GM15510 (cell line): ENCODE measurements around the gene LPCAT1.

Experiments used
- POLR2A ChIP-seq: IDR thresholded peaks from 3 replicates; pipeline ENCODE4 v1.6.1; 2011; ENCODE audit warnings: borderline replicate concordance; ENCODE audit not compliant: insufficient read length; ENCODE audit errors: extremely low read depth

Gene LPCAT1

GRCh38 chr5:1547655-1548054, 23.9 kb upstream of the LPCAT1 start:
- no peak for TF ChIP-seq POLR2A

GRCh38 chr5:1547236-1547635, 23.5 kb upstream of the LPCAT1 start:
- no peak for TF ChIP-seq POLR2A

- TF ChIP-seq POLR2A = no peak
Observed at GRCh38 chr5:1546556-1546955, 22.8 kb upstream of the LPCAT1 start.

- TF ChIP-seq POLR2A = no peak
Observed at GRCh38 chr5:1545805-1546355, 22.1 kb upstream of the LPCAT1 start.

GRCh38 chr5:1545126-1545804, 21.5 kb upstream of the LPCAT1 start:
- TF ChIP-seq POLR2A = no peak

GRCh38 chr5:1544294-1544961, 20.7 kb upstream of the LPCAT1 start:
- no peak for TF ChIP-seq POLR2A

- TF ChIP-seq POLR2A = no peak
Observed at GRCh38 chr5:1543398-1544293, 19.9 kb upstream of the LPCAT1 start.

GRCh38 chr5:1542781-1543180, 19.0 kb upstream of the LPCAT1 start:
- no peak for TF ChIP-seq POLR2A

- no peak for TF ChIP-seq POLR2A
Observed at GRCh38 chr5:1541702-1542400, 18.1 kb upstream of the LPCAT1 start.

GRCh38 chr5:1540831-1541701, 17.3 kb upstream of the LPCAT1 start:
- TF ChIP-seq POLR2A = no peak

GRCh38 chr5:1540166-1540565, 16.4 kb upstream of the LPCAT1 start:
- TF ChIP-seq POLR2A = no peak

GRCh38 chr5:1538741-1539392, 15.1 kb upstream of the LPCAT1 start:
- no peak for TF ChIP-seq POLR2A

GRCh38 chr5:1538276-1538675, 14.5 kb upstream of the LPCAT1 start:
- TF ChIP-seq POLR2A = no peak
